Measurements from ENCODE around the gene TGFBI. TPM values are rescaled to one million over a fixed set of nuclear protein-coding genes. Genes with fewer than 3 reads are reported as not detected.

TGFBI gene
- total RNA-seq, 2 donors from 2014 or later = 17.9 to 41.7 TPM

DNA sequence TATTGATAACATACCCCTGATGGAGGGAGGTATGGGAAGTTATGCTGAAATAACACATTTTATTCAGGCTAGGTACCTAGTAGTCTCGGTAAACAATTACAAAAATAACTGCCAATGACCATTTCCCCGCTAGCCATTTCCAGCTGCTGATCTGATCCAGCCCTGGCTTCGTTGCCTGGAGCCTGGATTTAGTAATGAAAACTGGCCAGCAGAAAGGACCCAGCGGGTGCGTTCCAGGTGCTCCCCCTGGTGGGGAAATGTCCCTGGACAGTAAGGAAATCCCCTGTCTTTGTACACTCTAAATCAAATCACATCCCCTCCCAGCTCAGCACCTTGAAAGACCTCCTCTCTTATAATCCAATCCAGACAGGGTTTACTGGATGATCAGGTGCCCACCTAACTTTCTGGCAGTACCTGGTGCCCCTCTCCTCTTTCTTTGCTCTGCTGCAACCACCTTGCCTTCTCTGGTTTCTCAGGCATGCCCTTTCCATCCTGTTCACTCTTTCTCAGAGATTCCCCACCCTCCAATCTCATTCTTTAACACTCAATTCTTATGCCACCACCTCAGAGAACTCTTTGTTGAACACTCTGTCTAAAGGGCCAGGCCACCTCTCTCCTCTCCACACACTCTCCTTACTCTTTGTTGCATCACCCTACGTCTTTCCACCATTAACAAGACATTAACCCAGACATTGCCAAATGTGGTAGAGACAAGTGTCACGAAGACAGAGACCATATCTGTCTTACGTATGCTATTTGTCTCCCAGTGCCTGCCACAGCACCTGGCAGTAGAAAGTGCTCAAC, 53.8 kb downstream of the TGFBI start:
- TF ChIP-seq POLR2AphosphoS5 (IDR thresholded peaks at IDR 0.05) (peak; percentile 33), POLR2A (IDR thresholded peaks at IDR 0.05) (no peak)
- TF ChIP-seq, protein P1, sequence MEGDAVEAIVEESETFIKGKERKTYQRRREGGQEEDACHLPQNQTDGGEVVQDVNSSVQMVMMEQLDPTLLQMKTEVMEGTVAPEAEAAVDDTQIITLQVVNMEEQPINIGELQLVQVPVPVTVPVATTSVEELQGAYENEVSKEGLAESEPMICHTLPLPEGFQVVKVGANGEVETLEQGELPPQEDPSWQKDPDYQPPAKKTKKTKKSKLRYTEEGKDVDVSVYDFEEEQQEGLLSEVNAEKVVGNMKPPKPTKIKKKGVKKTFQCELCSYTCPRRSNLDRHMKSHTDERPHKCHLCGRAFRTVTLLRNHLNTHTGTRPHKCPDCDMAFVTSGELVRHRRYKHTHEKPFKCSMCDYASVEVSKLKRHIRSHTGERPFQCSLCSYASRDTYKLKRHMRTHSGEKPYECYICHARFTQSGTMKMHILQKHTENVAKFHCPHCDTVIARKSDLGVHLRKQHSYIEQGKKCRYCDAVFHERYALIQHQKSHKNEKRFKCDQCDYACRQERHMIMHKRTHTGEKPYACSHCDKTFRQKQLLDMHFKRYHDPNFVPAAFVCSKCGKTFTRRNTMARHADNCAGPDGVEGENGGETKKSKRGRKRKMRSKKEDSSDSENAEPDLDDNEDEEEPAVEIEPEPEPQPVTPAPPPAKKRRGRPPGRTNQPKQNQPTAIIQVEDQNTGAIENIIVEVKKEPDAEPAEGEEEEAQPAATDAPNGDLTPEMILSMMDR (IDR thresholded peaks at IDR 0.05) = peak; percentile 58 to 78 (median 78)
- no peaks in the 10 kb centered on the region for H3K9me3 ChIP-seq
- H3K4me3 ChIP-seq = no peak overlapping the region
- no peaks in the 10 kb centered on the region for H3K36me3 ChIP-seq
- H3K27ac ChIP-seq = no peak overlapping the region
- intact Hi-C loops (cut with DNase I) = loop anchor here (1.0 to 10.0 kb wide), 3 partner anchors 92 to 195 kb away; no protein-coding TSS in a partner anchor
- DNase-seq (ENCODE audit: low spot score) = peak; percentile 67
- no peaks in the 10 kb centered on the region for H3K4me1 ChIP-seq (replicated peaks)
- WGBS = 34% methylated on average over 8 of the region's 8 CpGs
- no peaks in the 10 kb centered on the region for H3K27me3 ChIP-seq (replicated peaks; ENCODE audit: insufficient read depth)

DNA sequence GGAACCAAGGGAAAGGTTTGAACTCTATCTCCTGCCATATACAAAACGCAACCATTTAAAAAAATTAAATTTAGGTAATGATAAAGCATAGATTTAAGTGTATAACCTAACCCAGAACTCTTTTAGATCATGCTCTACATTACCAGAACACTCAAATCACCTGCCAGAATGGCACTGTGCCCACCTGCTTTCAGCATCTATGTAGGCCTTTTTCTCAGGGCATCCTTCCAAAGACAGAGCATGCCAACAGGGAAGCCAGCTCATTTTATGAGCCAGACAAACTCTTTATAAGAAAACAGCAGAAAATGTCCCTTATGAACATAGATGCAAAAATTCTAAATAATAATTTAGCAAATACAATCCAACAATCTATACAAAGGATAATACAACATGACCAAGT, 55.9 kb downstream of the TGFBI start:
- H3K27me3 ChIP-seq (replicated peaks; ENCODE audit: insufficient read depth) = no peaks in the 10 kb centered on the region
- H3K4me3 ChIP-seq = no peak overlapping the region
- 61% methylated on average over 1 of the region's 1 CpG for WGBS
- H3K36me3 ChIP-seq = no peaks in the 10 kb centered on the region
- no peaks in the 10 kb centered on the region for H3K9me3 ChIP-seq
- peaks cover 6% of the 10 kb centered on the region for H3K4me1 ChIP-seq (replicated peaks)
- intact Hi-C loops (cut with DNase I) = loop anchor here (5.0 to 10.0 kb wide), 2 partner anchors 90 to 197 kb away; no protein-coding TSS in a partner anchor
- H3K27ac ChIP-seq = no peak overlapping the region
- peak; percentile 93 for DNase-seq (ENCODE audit: low spot score)
- TF ChIP-seq, protein P1 (IDR thresholded peaks at IDR 0.05) = no peak
- TF ChIP-seq POLR2A (IDR thresholded peaks at IDR 0.05) (no peak), POLR2AphosphoS5 (IDR thresholded peaks at IDR 0.05) (peak; percentile 87)

DNA sequence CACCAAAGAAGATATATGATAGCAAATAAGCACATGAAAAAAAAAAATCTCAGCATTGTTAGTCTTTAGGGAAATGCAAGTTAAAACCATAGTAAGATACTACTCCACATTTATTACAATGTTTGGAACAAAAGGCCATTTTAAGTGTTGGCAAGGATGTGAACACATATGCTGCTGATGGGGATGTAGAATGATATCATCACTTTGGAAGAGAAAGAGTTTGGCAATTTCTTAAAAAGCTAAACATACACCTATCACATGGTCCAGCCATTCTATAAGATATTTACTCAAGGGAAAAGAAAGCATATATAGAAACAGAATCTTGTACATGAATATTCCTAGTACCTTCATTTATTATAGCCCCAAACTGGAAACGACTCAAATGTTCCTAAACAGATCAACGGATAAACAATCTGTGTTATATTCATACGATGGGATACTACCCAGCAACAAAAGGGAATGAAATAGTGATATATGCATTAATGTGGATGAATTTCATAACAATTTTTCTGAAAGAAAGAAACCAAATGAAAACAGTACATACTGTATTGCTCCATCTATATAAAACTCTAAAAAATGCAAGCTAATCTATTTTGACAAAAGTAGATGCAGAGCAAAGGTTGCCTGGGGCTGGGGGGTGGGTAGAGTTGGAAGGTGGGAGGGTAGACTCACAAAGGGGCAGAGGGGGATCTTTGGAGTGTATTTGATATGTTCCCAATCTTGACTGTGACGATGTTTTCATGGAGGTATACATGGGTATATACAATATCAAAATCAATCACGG, 58.2 kb downstream of the TGFBI start:
- no peaks in the 10 kb centered on the region for H3K36me3 ChIP-seq
- DNase-seq (ENCODE audit: low spot score) = no peak
- no peaks in the 10 kb centered on the region for H3K27me3 ChIP-seq (replicated peaks; ENCODE audit: insufficient read depth)
- intact Hi-C loops (cut with DNase I) = loop anchor here (10.0 kb wide), 1 partner anchor 88 kb away; no protein-coding TSS in a partner anchor
- no peak for TF ChIP-seq POLR2AphosphoS5 (IDR thresholded peaks at IDR 0.05)
- no peak for TF ChIP-seq POLR2A (IDR thresholded peaks at IDR 0.05)
- TF ChIP-seq, protein P1 (IDR thresholded peaks at IDR 0.05) = no peak
- H3K9me3 ChIP-seq = no peaks in the 10 kb centered on the region
- no peak overlapping the region for H3K27ac ChIP-seq
- H3K4me3 ChIP-seq = no peak overlapping the region
- H3K4me1 ChIP-seq (replicated peaks) = peaks cover 6% of the 10 kb centered on the region
- 81% methylated on average over 5 of the region's 5 CpGs for WGBS

DNA sequence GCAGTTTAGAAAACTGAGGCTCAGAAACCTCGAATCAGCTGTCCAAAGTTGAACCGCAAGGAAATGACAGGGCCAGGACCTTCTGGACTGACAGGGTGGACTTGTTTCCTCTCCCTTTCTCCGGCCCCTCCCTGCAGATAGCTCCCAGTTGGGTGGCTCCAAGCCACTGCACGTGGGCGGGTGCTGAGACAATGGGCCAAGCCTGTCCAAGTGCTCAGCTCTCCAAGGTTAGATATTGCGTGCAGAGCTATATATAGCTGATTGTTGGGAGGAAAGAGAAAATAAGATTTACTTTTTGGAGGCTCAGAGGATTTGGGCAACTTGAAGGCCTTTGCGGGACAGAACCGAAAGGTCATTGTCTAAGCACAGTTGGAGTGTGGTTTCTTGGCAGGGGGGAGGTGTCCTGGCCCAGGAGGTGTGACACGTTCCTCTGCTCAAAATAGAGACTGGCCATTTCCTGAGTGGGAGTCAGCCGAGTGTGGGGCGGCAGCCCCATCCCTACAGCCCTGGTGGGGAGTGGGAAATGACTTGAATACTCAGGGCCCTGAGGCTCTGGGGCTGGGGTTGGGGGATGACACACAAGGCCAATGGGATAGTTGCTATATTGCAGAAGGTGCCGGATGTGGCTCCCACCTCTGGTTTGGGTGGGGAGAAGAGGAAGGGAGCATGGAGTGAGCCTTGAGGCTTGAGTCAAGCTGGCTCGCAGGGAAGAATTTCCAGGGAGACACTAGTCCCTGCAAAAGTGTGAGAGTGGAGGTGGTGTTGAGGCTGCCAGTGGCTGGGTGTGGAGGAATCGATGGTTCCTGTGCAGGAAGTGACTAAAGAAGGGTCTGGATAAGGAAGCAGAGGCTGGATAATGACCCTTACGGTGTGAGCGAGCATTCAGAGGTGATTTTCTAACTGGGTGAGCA, 59.4 kb downstream of the TGFBI start:
- no peak overlapping the region for H3K27ac ChIP-seq
- peak; percentile 67 for DNase-seq (ENCODE audit: low spot score)

More for the DNA sequence above, 59.4 kb downstream of the TGFBI start:
- H3K4me3 ChIP-seq = no peak overlapping the region
- H3K27me3 ChIP-seq (replicated peaks; ENCODE audit: insufficient read depth) = no peaks in the 10 kb centered on the region
- 58% methylated on average over 16 of the region's 16 CpGs for WGBS
- H3K36me3 ChIP-seq = no peaks in the 10 kb centered on the region
- intact Hi-C loops (cut with DNase I) = loop anchor here (10.0 kb wide), 1 partner anchor 87 kb away; no protein-coding TSS in a partner anchor
- no peaks in the 10 kb centered on the region for H3K9me3 ChIP-seq
- TF ChIP-seq POLR2A (IDR thresholded peaks at IDR 0.05) = no peak
- TF ChIP-seq POLR2AphosphoS5 (IDR thresholded peaks at IDR 0.05) = peak; percentile 54
- H3K4me1 ChIP-seq (replicated peaks) = peaks cover 6% of the 10 kb centered on the region

All from prostate gland (tissue), 2 donors.